Measurements from ENCODE around the gene FARS2. TPM values are rescaled to one million over a fixed set of nuclear protein-coding genes. Genes with fewer than 3 reads are reported as not detected.

FARS2 gene
- total RNA-seq, 2 donors from 2014 or later, result 16.2 to 18.3 TPM

- H3K27ac Mint-ChIP-seq, result no peak overlapping the region
- WGBS, 2 experiments (ENCODE audit: insufficient coverage in 1 of 2, insufficient read length in 1 of 2), result 91 to 94% methylated on average over 6 to 7 of the region's 7 CpGs
Observed at GRCh38 chr6:5778317-5778857, 517.1 kb downstream of the FARS2 start.

GRCh38 chr6:5778906-5779305 lies 517.6 kb downstream of the FARS2 start:
- Mint-ChIP-seq H3K27ac (no peak overlapping the region), H3K27me3 (ENCODE audit: insufficient read depth) (no peaks in the 10 kb centered on the region), H3K4me3 (no peak overlapping the region), H3K36me3 (ENCODE audit: low read depth) (peaks cover 4% of the 10 kb centered on the region), H3K4me1 (peaks cover 4% of the 10 kb centered on the region), H3K9me3 (no peaks in the 10 kb centered on the region)
- H3K4me1 ChIP-seq (ENCODE audit: control insufficient read depth, insufficient read depth, low read length), result no peaks in the 10 kb centered on the region
- no peak overlapping the region for H3K4me3 ChIP-seq (ENCODE audit: low read length)
- no peak for TF ChIP-seq CTCF (conservative IDR thresholded peaks at IDR 0.05)
- H3K27me3 ChIP-seq (ENCODE audit: control insufficient read depth, insufficient read depth, low read length, poor library complexity, severe bottlenecking), result no peaks in the 10 kb centered on the region
- no peak overlapping the region for H3K9ac ChIP-seq (ENCODE audit: extremely low read depth, low read length, poor library complexity, severe bottlenecking)
- no peak for DNase-seq
- WGBS, 2 experiments (ENCODE audit: insufficient coverage in 1 of 2, insufficient read length in 1 of 2), result 92 to 96% methylated on average over 4 to 7 of the region's 7 CpGs
- H3K36me3 ChIP-seq (ENCODE audit: control insufficient read depth, insufficient read depth, low read length), result no peaks in the 10 kb centered on the region
- H3K9me3 ChIP-seq (ENCODE audit: control insufficient read depth, low read length), result no peaks in the 10 kb centered on the region
- no peak overlapping the region for H3K27ac ChIP-seq (ENCODE audit: low read depth, low read length)

More at GRCh38 chr6:5778317-5778857, 517.1 kb downstream of the FARS2 start:
- Histone ChIP-seq H3K27me3 (ENCODE audit: control insufficient read depth, insufficient read depth, low read length, poor library complexity, severe bottlenecking) (no peaks in the 10 kb centered on the region), H3K36me3 (ENCODE audit: control insufficient read depth, insufficient read depth, low read length) (no peaks in the 10 kb centered on the region), H3K27ac (ENCODE audit: low read depth, low read length) (no peak overlapping the region), H3K9ac (ENCODE audit: extremely low read depth, low read length, poor library complexity, severe bottlenecking) (no peak overlapping the region), H3K4me1 (ENCODE audit: control insufficient read depth, insufficient read depth, low read length) (no peaks in the 10 kb centered on the region), H3K9me3 (ENCODE audit: control insufficient read depth, low read length) (no peaks in the 10 kb centered on the region), H3K4me3 (ENCODE audit: low read length) (no peak overlapping the region)
- H3K27me3 Mint-ChIP-seq (ENCODE audit: insufficient read depth), result no peaks in the 10 kb centered on the region
- H3K36me3 Mint-ChIP-seq (ENCODE audit: low read depth), result peaks cover 5% of the 10 kb centered on the region
- no peak for TF ChIP-seq CTCF (conservative IDR thresholded peaks at IDR 0.05)
- DNase-seq, result no peak
- H3K4me3 Mint-ChIP-seq, result no peak overlapping the region
- peaks cover 4% of the 10 kb centered on the region for H3K4me1 Mint-ChIP-seq
- no peaks in the 10 kb centered on the region for H3K9me3 Mint-ChIP-seq

GRCh38 chr6:5781019-5781418 lies 519.7 kb downstream of the FARS2 start:
- Histone ChIP-seq H3K27me3 (ENCODE audit: control insufficient read depth, insufficient read depth, low read length, poor library complexity, severe bottlenecking) (no peaks in the 10 kb centered on the region), H3K9me3 (ENCODE audit: control insufficient read depth, low read length) (no peaks in the 10 kb centered on the region), H3K4me3 (ENCODE audit: low read length) (no peak overlapping the region), H3K9ac (ENCODE audit: extremely low read depth, low read length, poor library complexity, severe bottlenecking) (no peak overlapping the region), H3K36me3 (ENCODE audit: control insufficient read depth, insufficient read depth, low read length) (no peaks in the 10 kb centered on the region), H3K27ac (ENCODE audit: low read depth, low read length) (no peak overlapping the region), H3K4me1 (ENCODE audit: control insufficient read depth, insufficient read depth, low read length) (no peaks in the 10 kb centered on the region)
- no peak for DNase-seq
- Mint-ChIP-seq H3K36me3 (ENCODE audit: low read depth) (no peaks in the 10 kb centered on the region), H3K4me1 (peaks cover 14% of the 10 kb centered on the region), H3K27ac (no peak overlapping the region), H3K4me3 (no peak overlapping the region), H3K27me3 (ENCODE audit: insufficient read depth) (peaks cover 3% of the 10 kb centered on the region), H3K9me3 (no peaks in the 10 kb centered on the region)
- no peak for TF ChIP-seq CTCF (conservative IDR thresholded peaks at IDR 0.05)
- 91 to 92% methylated on average over 5 to 6 of the region's 6 CpGs for WGBS, 2 experiments (ENCODE audit: insufficient coverage in 1 of 2, insufficient read length in 1 of 2)
